Stimulated activated CD4-positive, alpha-beta T cell treated with anti-CD3 and anti-CD28 coated beads, Interleukin-4, amount 100 ng/mL, for 4 hours (primary cell): ENCODE measurements around the gene CACTIN.

Source experiments
- DNase-seq, 2 experiments: peaks; one replicate each; pipeline ENCODE4 v3.0.0-alpha.2; 2020

Gene CACTIN

GRCh38 chr19:3608079-3608641, 18.4 kb downstream of the CACTIN start:
- no peak for DNase-seq

- no peak for DNase-seq
These were observed 19.1 kb downstream of the CACTIN start for GRCh38 chr19:3607303-3608078.

- peak; percentile 36 to 65 for DNase-seq
These were observed 19.8 kb downstream of the CACTIN start, which contains the start of gene TBXA2R for GRCh38 chr19:3606690-3607289. TSS of gene TBXA2R (minus strand) at chr19:3606875. CDS start at chr19:3600634, 6,241 bp downstream.

GRCh38 chr19:3606174-3606689, 20.4 kb downstream of the CACTIN start:
- no peak for DNase-seq

- no peak for DNase-seq
These were observed 20.8 kb downstream of the CACTIN start for GRCh38 chr19:3605770-3606169.

GRCh38 chr19:3605361-3605760, 21.2 kb downstream of the CACTIN start:
- no peak for DNase-seq

GRCh38 chr19:3604987-3605343, 21.6 kb downstream of the CACTIN start:
- no peak for DNase-seq

GRCh38 chr19:3604227-3604986, 22.2 kb downstream of the CACTIN start:
- no peak for DNase-seq

GRCh38 chr19:3603121-3603811, 23.3 kb downstream of the CACTIN start:
- no peak for DNase-seq

GRCh38 chr19:3601021-3601420, 25.6 kb downstream of the CACTIN start:
- DNase-seq, result no peak

- no peak for DNase-seq
These were observed 26.8 kb downstream of the CACTIN start for GRCh38 chr19:3599776-3600187.

- DNase-seq, result no peak
These were observed 31.0 kb downstream of the CACTIN start for GRCh38 chr19:3595521-3596061.

- DNase-seq, result no peak
These were observed 33.4 kb downstream of the CACTIN start for GRCh38 chr19:3593156-3593555.

- DNase-seq, result no peak
These were observed 34.5 kb downstream of the CACTIN start for GRCh38 chr19:3591876-3592613.

- no peak for DNase-seq
These were observed 35.5 kb downstream of the CACTIN start for GRCh38 chr19:3590991-3591659.

GRCh38 chr19:3589949-3590348, 36.6 kb downstream of the CACTIN start:
- DNase-seq, result no peak

- DNase-seq, result no peak
These were observed 37.2 kb downstream of the CACTIN start for GRCh38 chr19:3589439-3589838.

GRCh38 chr19:3586707-3587346, 39.8 kb downstream of the CACTIN start:
- DNase-seq, result no peak

- peak in 1 of 2 experiments; percentile 44 for DNase-seq
These were observed 40.4 kb downstream of the CACTIN start for GRCh38 chr19:3586127-3586626.
